ENCODE results near the gene ZFR. TPM values are rescaled to one million over a fixed set of nuclear protein-coding genes. Genes with fewer than 3 reads are reported as not detected.

The ZFR gene
- 81.3 and 85.8 TPM in 2 replicates for total RNA-seq

DNA sequence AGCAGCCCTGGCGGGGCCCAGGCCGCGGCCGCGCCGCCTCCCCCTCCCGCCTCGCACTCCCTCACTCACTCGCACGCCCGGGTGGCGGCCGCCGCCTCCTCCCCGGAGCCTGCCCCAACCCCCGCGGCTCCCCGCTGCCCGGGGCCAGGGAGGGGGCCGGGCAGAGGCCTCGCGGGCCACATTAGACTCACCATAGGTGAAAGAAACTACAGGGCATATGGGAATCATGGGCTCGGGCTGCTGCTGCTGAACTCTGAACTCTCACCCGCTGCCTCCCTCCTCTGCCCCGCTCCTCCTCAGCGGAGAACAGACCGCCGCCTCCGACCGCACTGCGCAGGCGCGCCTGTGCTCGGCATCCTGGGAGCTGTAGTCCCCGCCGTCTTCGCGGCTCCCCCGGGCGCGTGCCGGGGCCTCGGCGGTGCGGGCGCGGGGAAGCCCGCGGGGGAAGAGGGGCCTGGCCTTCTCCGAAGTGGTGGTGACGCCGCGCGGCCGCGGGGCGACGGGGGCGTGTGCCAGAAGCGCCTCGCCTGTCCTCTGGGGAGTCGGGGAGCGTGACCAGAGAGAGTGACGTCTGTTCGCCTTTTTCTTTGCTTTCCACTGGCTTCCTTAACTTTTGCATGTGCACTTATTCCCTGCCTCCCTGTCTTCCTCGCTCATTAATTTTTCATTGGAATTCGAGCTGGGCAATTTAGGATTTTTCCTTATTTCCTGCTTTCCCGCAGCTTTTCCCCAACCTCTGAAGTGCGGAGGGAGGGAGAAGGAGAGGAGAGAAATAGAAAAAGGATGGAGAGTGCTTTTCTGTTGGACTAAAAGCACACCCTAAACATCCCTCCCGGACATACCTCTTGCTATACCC is at the start of gene ZFR:
Gene ZFR, minus strand, starts transcription at position 310 of the 856 bp plus-strand sequence. Its CDS starts 82 bp downstream, at position 228.

DNA sequence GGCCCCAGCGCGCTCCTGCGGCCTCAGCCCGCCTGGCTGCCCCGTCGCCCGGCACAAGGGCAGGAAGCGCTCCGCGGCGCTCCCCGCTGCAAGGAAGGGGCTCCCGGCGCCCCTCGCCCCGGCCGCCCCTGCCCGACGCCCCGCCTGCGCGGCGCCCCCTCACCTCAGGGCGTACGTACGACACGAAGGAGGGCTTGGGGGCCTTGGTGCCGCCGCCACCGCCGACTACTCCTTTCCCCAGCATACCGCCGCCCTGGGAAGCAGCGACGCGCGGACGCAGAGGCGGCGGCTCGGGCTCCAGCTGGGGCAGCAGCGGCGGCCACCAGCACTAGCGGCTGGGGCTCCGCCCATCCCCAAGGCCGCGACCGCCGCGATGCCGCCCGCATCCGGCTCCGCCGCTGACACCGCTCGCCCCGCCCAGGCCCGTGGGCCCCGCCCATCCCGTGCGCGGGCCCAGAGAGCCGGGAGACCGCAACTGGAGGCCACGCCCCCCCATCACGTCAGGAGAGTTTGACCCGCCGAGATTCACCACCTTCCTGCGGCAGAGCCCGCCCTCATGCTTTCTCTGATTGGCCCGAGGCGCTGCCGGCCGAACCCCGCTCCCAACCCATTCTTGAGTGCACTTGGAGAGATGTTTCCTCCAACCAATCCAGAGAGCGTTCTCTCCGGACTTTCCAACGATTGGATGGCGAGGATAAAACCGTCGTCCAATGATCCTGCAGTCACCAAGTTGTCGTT is 131.8 kb downstream of the ZFR start, which contains the start of gene MTMR12:
Gene MTMR12, minus strand, starts transcription at position 345 of the 738 bp plus-strand sequence. Its CDS starts 101 bp downstream, at position 244.

Other genes with a start within 250 kb of the ZFR start
- gene MTMR12, start 131.8 kb downstream of the ZFR start, total RNA-seq, result 18.0 and 25.3 TPM in 2 replicates
- 74.0 and 104 TPM in 2 replicates for gene SUB1, start 140.8 kb upstream of the ZFR start, total RNA-seq